ENCODE results near the gene SSR1.
"Not testable (repeated sequence)": the region's sequence is repeated elsewhere in the genome, so short reads cannot be mapped to it uniquely, and the experiment has no call there.

SSR1 gene

GRCh38 chr6:7282097-7282906 is 30.7 kb downstream of the SSR1 start:
- no peak for DNase-seq (ENCODE audit: low read depth)

GRCh38 chr6:7276199-7276524 is 36.8 kb downstream of the SSR1 start:
- no peak for DNase-seq (ENCODE audit: low read depth)

GRCh38 chr6:7274525-7274924 is 38.5 kb downstream of the SSR1 start:
- not testable (repeated sequence) for DNase-seq (ENCODE audit: low read depth)

- DNase-seq (ENCODE audit: low read depth), result no peak
Observed at GRCh38 chr6:7273709-7274108, 39.3 kb downstream of the SSR1 start.

- no peak for DNase-seq (ENCODE audit: low read depth)
Observed at GRCh38 chr6:7271205-7271534, 41.8 kb downstream of the SSR1 start.

- DNase-seq (ENCODE audit: low read depth), result no peak
Observed at GRCh38 chr6:7270320-7271204, 42.4 kb downstream of the SSR1 start.

- no peak for DNase-seq (ENCODE audit: low read depth)
Observed at GRCh38 chr6:7269816-7270215, 43.2 kb downstream of the SSR1 start.

GRCh38 chr6:7268816-7269555 is 44.0 kb downstream of the SSR1 start:
- no peak for DNase-seq (ENCODE audit: low read depth)

- no peak for DNase-seq (ENCODE audit: low read depth)
Observed at GRCh38 chr6:7268362-7268761, 44.6 kb downstream of the SSR1 start.

- peak; percentile 96 for DNase-seq (ENCODE audit: low read depth)
Observed at GRCh38 chr6:7267466-7268091, 45.4 kb downstream of the SSR1 start.

- no peak for DNase-seq (ENCODE audit: low read depth)
Observed at GRCh38 chr6:7267071-7267465, 45.9 kb downstream of the SSR1 start.

- not testable (repeated sequence) for DNase-seq (ENCODE audit: low read depth)
Observed at GRCh38 chr6:7265385-7265726, 47.6 kb downstream of the SSR1 start.

GRCh38 chr6:7264686-7265384 is 48.2 kb downstream of the SSR1 start:
- no peak for DNase-seq (ENCODE audit: low read depth)

- DNase-seq (ENCODE audit: low read depth), result no peak
Observed at GRCh38 chr6:7264041-7264440, 49.0 kb downstream of the SSR1 start.

- not testable (repeated sequence) for DNase-seq (ENCODE audit: low read depth)
Observed at GRCh38 chr6:7263519-7263805, 49.5 kb downstream of the SSR1 start.

- no peak for DNase-seq (ENCODE audit: low read depth)
Observed at GRCh38 chr6:7262746-7263518, 50.1 kb downstream of the SSR1 start.

GRCh38 chr6:7261852-7262461 is 51.0 kb downstream of the SSR1 start:
- no peak for DNase-seq (ENCODE audit: low read depth)

- peak; percentile 88 for DNase-seq (ENCODE audit: low read depth)
Observed at GRCh38 chr6:7261032-7261841, 51.8 kb downstream of the SSR1 start.

GRCh38 chr6:7260291-7261031 is 52.5 kb downstream of the SSR1 start:
- DNase-seq (ENCODE audit: low read depth), result no peak
